Neural progenitor cell (in vitro differentiated cells): ENCODE results near the gene C2orf72. TPM values are rescaled to one million over a fixed set of nuclear protein-coding genes. Genes with fewer than 3 reads are reported as not detected.

Experiments
- DNase-seq: peaks from one replicate; pipeline ENCODE4 v3.0.0-alpha.2; 2016; ENCODE audit warnings: low spot score
- H2AFZ ChIP-seq: fragments of 200-600 bp; sonication (generic); replicated peaks from 2 replicates; pipeline ENCODE4 v1.6.1; 2016; ENCODE audit warnings: antibody characterized with exemption
- H3F3A ChIP-seq: fragments of 200-600 bp; sonication (generic); 2 replicates; pipeline ENCODE4 v1.6.1; 2016; ENCODE audit warnings: antibody characterized with exemption, low read depth
- H3K27ac ChIP-seq: fragments of 200-600 bp; sonication (generic); 2 replicates; pipeline ENCODE4 v1.5.1; 2016; ENCODE audit warnings: mild to moderate bottlenecking
- H3K27me3 ChIP-seq: fragments of 200-600 bp; sonication (generic); 2 replicates; pipeline ENCODE4 v1.6.1; 2016; ENCODE audit warnings: mild to moderate bottlenecking, moderate library complexity
- H3K36me3 ChIP-seq: fragments of 200-600 bp; sonication (generic); 2 replicates; pipeline ENCODE4 v1.5.1; 2016
- H3K4me1 ChIP-seq: fragments of 200-600 bp; sonication (generic); 2 replicates; pipeline ENCODE4 v1.6.1; 2016; ENCODE audit warnings: mixed run types
- H3K4me2 ChIP-seq: fragments of 200-600 bp; sonication (generic); 2 replicates; pipeline ENCODE4 v1.6.1; 2016
- H3K4me3 ChIP-seq: fragments of 200-600 bp; sonication (generic); 2 replicates; pipeline ENCODE4 v1.5.1; 2016
- H3K79me2 ChIP-seq: fragments of 200-600 bp; sonication (generic); 2 replicates; pipeline ENCODE4 v1.6.1; 2016; ENCODE audit warnings: low read depth
- H3K9ac ChIP-seq: fragments of 200-600 bp; sonication (generic); 2 replicates; pipeline ENCODE4 v1.6.1; 2016
- H3K9me3 ChIP-seq: fragments of 200-600 bp; sonication (generic); 2 replicates; pipeline ENCODE4 v1.5.1; 2016; ENCODE audit warnings: low read depth
- H4K20me1 ChIP-seq: fragments of 200-600 bp; sonication (generic); 2 replicates; pipeline ENCODE4 v1.6.1; 2016; ENCODE audit warnings: low read depth
- H3K27ac Mint-ChIP-seq: 3 replicates; pipeline ENCODE4 v1.8.0; 2021; ENCODE audit warnings: mixed read lengths
- H3K27me3 Mint-ChIP-seq: 2 replicates; pipeline ENCODE4 v1.8.0; 2022; ENCODE audit warnings: low read depth, mild to moderate bottlenecking, inconsistent platforms, moderate library complexity, mixed read lengths; ENCODE audit not compliant: insufficient read depth
- H3K36me3 Mint-ChIP-seq: 3 replicates; pipeline ENCODE4 v1.8.0; 2021; ENCODE audit warnings: mixed read lengths
- H3K4me1 Mint-ChIP-seq: 3 replicates; pipeline ENCODE4 v1.8.0; 2021; ENCODE audit warnings: mixed read lengths
- H3K4me3 Mint-ChIP-seq: 3 replicates; pipeline ENCODE4 v1.8.0; 2021; ENCODE audit warnings: mild to moderate bottlenecking, moderate library complexity, mixed read lengths
- H3K9me3 Mint-ChIP-seq: 3 replicates; pipeline ENCODE4 v1.8.0; 2020; ENCODE audit warnings: mixed read lengths
- CTCF ChIP-seq: fragments of 200-600 bp; sonication (generic); IDR thresholded peaks from 2 replicates; pipeline ENCODE4 v1.5.1; 2017; ENCODE audit warnings: antibody characterized with exemption, mild to moderate bottlenecking
- EZH2 ChIP-seq: fragments of 200-600 bp; sonication (generic); IDR thresholded peaks from 2 replicates; pipeline ENCODE4 v1.6.1; 2017; ENCODE audit warnings: antibody characterized with exemption, mild to moderate bottlenecking, moderate library complexity
- EZH2phosphoT487 ChIP-seq: fragments of 200-600 bp; sonication (generic); IDR thresholded peaks from 2 replicates; pipeline ENCODE4 v1.6.1; 2017; ENCODE audit warnings: antibody characterized with exemption
- total RNA-seq: library from RNA; depleted of rRNA; stranded (reverse); fragments of >200 nt; gene quantifications from 2 replicates; pipeline ENCODE4 v1.2.3, GENCODE V29; 2015; ENCODE audit warnings: low replicate concordance

Gene C2orf72
- total RNA-seq, 1 donor from 2014 or later = 2.4 TPM

GRCh38 chr2:231043796-231044195 is 6.5 kb downstream of the C2orf72 start:
- Histone ChIP-seq H3K27ac (no peak overlapping the region), H3K4me2 (no peak overlapping the region), H4K20me1 (no peaks in the 10 kb centered on the region), H3K4me1 (no peaks in the 10 kb centered on the region), H3K79me2 (no peaks in the 10 kb centered on the region), H3K9me3 (no peaks in the 10 kb centered on the region), H2AFZ (no peak overlapping the region), H3K27me3 (peaks cover 35% of the 10 kb centered on the region), H3F3A (peaks cover 6% of the 10 kb centered on the region), H3K36me3 (no peaks in the 10 kb centered on the region), H3K9ac (no peak overlapping the region), H3K4me3 (no peak overlapping the region)
- Mint-ChIP-seq H3K9me3 (no peaks in the 10 kb centered on the region), H3K36me3 (no peaks in the 10 kb centered on the region), H3K27me3 (peaks cover 15% of the 10 kb centered on the region), H3K4me1 (peaks cover 16% of the 10 kb centered on the region), H3K27ac (no peak overlapping the region), H3K4me3 (no peak overlapping the region)
- DNase-seq = no peak
- TF ChIP-seq EZH2 = no peak

GRCh38 chr2:231046916-231047273 is 9.6 kb downstream of the C2orf72 start:
- Histone ChIP-seq H3F3A (no peaks in the 10 kb centered on the region), H3K79me2 (no peaks in the 10 kb centered on the region), H3K36me3 (no peaks in the 10 kb centered on the region), H3K9ac (no peak overlapping the region), H3K4me1 (no peaks in the 10 kb centered on the region), H4K20me1 (no peaks in the 10 kb centered on the region), H3K4me2 (no peak overlapping the region), H3K9me3 (no peaks in the 10 kb centered on the region), H3K4me3 (no peak overlapping the region), H2AFZ (no peak overlapping the region), H3K27me3 (peaks cover 33% of the 10 kb centered on the region), H3K27ac (no peak overlapping the region)
- DNase-seq = no peak
- Mint-ChIP-seq H3K27ac (no peak overlapping the region), H3K9me3 (no peaks in the 10 kb centered on the region), H3K36me3 (no peaks in the 10 kb centered on the region), H3K4me1 (peaks cover 14% of the 10 kb centered on the region), H3K27me3 (peaks cover 2% of the 10 kb centered on the region), H3K4me3 (no peak overlapping the region)
- TF ChIP-seq CTCF = no peak
- TF ChIP-seq EZH2phosphoT487 = no peak
- TF ChIP-seq EZH2 = no peak

- H3K4me1 ChIP-seq = no peaks in the 10 kb centered on the region
- H3K4me1 Mint-ChIP-seq = peaks cover 14% of the 10 kb centered on the region
Observed at GRCh38 chr2:231047274-231047922, 10.1 kb downstream of the C2orf72 start.

More at GRCh38 chr2:231047274-231047922, 10.1 kb downstream of the C2orf72 start:
- Histone ChIP-seq H3K27me3 (peaks cover 38% of the 10 kb centered on the region), H3K79me2 (no peaks in the 10 kb centered on the region), H3K36me3 (no peaks in the 10 kb centered on the region), H4K20me1 (no peaks in the 10 kb centered on the region), H3K4me3 (no peak overlapping the region), H3K9me3 (no peaks in the 10 kb centered on the region), H3F3A (no peaks in the 10 kb centered on the region), H3K27ac (no peak overlapping the region), H2AFZ (no peak overlapping the region), H3K4me2 (no peak overlapping the region), H3K9ac (no peak overlapping the region)
- Mint-ChIP-seq H3K27me3 (peaks cover 6% of the 10 kb centered on the region), H3K36me3 (no peaks in the 10 kb centered on the region), H3K27ac (no peak overlapping the region), H3K4me3 (no peak overlapping the region), H3K9me3 (no peaks in the 10 kb centered on the region)
- no peak for DNase-seq
- TF ChIP-seq EZH2 (no peak), CTCF (no peak), EZH2phosphoT487 (no peak)
